ENCODE measurements around the gene EIF2A.
"Not testable (repeated sequence)": the region's sequence is repeated elsewhere in the genome, so short reads cannot be mapped to it uniquely, and the experiment has no call there.

The EIF2A gene

DNA sequence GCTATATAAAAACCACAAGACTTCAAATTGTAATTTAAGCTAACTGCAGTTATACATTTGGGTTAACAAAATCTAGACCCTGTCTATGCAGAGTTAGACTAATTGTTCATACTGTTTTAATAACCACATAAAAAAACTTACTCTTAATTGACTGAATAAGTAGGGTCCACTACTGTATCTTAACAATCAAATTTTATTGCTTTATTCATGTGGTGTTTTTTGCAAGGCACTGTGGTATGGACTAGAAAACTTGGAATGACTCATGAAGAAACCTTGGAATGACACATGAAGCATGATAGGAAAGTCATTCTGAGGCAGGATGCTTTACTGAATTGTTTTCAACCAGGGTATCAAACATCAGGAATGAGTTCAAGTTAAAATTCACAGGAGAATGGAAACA, 2.5 kb upstream of the EIF2A start:
- no peak for DNase-seq

DNA sequence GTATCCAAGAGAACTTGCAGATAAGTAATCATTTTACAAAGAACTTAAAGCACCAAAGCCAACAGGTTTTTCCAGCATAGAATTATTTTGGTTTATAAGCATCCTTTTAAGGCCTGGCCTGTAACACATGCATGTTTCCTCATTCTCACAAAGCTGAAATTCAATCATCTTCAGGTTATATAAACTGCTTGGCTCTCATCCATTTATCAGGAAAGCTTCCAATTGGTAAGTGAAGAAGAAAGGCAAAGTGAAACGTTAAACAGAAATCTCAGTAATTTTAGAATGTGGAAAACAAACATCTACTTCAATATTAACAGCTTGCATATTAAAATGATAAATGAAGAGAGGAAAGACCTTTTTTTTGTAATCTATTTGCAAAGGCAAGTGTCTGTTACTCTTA, 1.9 kb upstream of the EIF2A start:
- no peak for DNase-seq

DNA sequence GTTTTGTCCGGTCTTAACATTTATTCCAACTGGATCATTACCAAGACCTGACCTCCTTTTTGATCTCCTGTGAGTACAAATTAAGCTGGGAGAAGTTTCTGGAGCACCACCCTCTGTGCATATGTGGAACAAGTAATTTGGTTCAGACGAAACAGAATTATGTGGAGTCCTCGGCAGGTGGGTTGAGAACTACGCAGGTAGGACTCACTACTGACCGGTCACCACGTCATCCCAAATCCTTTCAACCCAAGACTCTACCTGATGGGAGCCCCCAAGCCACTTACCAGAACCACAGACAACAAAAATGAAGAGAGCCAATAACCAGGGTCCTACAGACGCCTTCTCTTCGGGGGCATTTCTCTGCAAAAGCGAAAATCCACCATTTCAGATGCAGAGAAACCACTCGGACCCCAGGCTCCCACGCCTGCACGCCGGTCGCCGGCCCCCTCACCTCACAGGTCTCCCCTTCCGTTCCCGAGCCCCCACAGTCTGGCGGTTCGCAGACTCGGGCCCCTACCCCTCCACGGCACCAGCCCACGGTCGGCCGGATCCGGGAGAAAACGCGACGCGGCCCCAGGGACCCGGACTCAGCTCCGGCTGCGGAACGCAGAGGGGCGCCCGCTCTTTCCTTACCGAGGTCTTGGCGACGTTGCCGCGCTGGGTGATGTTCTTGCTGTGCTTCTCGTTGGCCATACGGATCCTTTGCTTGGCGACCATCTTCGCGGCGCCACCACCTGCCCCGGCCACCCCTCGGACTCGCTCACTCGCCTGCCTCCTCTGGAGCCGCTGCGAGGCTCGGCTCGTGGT, 965 bp upstream of the EIF2A start:
- peak; percentile 36 for DNase-seq

DNA sequence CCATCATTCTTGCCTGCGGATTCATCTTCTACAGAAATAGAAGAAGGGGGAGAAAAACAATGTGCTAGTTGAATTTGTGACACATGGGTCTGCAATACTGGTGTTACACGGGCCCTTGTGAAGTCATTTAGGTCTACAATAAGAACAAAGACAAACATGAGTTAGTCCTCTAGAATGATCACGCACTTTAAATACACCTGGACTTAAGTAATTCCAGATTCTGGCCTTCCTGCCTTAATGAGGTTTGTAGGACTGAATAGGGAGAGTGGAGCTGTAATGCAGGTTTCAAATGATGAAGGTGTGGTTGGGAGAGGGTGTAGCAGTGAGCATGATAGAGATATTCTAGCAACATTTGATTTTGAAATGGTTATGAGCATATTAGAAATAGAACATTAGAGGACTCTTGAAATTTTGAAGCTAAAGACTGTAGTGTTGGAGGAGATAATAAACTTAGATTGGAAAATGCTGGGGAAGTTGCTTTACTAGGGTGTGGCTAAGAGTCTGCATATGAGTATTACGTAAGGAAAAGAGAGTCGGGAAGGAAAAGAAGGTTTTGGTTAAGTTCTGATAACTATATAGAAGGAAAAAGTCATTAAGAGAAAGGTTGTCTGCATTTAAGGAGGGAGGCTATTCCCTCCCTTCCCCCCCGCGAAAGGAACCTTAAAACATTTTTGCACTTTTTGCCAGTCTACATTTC, 606 bp downstream of the EIF2A start:
- DNase-seq, result no peak

DNA sequence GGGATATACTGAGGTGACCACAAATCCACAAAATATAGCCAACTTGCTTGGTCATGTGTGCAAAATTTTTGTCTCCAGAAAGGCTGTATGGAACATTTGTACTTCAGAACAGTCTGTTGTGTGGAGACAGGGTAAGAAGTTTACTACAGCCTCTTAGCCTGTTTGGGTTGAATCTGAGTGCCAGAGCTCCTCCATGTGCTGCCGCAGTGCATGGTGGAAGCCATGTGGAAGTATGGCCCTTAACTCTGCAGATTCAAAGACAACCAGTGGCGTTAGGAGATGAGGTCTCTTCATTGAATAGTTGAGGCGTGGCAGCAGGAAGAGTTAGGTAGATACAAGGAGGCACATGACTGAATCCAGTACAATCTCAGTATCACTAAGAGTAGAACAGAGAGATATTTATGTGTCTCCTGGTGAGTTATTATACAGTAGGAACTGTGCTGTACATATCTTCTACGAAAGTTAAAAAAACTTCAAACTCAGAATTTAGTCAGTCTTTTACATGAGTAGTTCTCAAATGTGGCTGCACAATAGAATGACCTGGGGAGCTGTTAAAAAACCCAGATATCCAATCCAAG, 9.4 kb downstream of the EIF2A start:
- no peak for DNase-seq

DNA sequence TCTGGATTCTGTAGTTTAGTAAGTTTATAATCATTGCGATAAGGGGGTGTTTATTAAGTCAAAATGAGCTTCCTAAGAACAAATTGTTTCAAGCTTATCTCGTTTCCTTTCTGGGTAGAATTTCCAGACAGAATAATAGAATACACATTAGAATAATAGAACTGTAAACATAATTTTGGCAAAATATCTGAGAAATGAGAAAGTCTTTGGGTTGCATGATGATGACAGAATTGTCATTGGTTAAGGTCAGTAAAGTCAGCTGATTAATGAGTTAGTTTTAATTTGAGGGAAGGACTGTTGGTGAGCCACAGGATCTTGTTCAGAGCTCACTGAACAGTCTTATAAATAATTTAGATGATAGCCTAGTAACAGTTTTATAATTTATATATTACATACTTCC, 10.2 kb downstream of the EIF2A start:
- no peak for DNase-seq

DNA sequence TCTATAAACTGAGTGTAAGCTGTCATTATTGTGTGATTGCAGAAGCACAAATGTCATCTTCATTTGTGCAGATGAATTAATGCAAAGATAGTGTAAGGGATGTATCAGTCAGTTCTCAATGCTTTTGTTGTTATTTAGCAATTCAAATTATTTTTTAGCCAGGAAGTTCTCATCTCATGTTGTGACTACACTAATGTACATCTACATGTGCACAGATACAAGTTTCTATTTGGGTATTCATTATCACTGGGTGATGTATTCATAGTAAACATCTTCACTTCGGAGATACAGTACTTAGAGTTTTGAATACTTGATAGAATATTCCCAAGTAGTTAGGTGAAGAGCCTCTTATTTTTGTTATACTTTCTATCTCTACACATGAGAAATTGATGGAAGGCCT, 11.1 kb downstream of the EIF2A start:
- no peak for DNase-seq

DNA sequence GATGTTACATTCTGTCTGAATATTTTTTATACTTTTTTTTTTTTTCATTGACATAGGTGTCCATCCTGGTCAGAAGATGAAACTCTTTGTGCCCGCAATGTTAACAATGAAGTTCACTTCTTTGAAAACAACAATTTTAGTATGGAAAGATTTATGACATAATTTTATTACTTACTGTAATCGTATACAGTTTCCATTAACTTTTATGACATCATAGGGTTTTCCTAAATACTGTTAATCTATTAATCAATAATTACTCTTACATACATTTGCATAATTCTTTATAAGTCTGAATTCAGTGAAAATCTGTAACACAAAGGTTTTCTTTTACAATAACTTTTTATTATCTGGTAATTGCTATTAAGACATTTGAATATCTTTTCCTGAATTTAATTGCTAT, 17.7 kb downstream of the EIF2A start:
- DNase-seq, result no peak

DNA sequence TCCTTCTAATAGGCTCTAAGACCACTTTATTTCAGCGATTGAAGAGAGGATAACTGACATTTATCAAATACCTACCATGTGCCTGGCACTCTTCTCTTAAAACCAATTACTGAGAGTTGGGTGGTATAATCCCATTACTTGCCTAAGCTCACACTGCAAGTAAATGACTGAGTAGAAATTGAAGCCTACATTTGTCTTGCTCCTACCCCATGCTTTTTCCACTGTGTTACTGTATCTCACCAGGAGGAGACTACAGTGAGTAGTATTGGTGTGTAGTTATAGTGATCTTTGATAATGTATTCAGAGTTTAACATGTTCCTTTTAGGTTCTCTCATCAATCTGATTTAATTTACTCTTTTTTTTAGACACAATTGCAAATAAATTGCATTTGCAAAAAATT, 20.7 kb downstream of the EIF2A start:
- DNase-seq, result no peak

DNA sequence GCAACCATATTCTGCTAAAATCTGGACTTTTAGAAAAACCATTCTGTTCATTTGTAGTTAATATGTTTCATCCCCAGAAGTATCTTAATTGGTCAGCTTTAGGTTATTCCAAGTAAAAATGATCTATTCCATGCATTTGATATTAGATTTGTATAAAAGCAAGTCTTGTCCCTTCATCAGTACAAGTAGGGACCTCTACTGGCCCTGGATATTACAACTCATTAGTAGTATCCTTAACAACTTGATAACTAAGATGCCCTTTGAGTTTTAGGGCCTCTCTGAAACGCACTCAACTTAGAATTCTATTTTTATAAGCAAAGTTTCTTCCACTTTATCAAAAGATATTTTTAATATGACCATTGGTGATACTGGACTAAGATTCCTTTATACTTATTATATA, 31.3 kb downstream of the EIF2A start:
- no peak for DNase-seq

DNA sequence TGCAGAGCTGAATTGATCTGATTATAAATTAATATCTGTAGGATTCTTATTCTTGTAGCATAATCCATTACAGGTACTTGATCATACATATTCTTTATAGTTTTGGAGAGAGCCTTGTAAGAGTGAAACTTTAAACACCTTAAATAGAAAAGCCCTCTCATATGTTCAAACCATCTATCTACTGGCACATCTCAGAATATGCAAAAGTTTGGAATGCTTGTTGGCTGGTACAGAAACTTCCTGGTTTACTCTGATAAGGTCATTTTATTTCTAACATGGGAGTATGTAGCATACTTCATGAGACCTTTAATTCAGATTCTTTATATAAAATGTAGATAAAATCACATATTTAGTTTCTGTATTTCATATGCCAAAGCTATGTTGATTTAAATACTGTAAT, 34.6 kb downstream of the EIF2A start:
- no peak for DNase-seq

DNA sequence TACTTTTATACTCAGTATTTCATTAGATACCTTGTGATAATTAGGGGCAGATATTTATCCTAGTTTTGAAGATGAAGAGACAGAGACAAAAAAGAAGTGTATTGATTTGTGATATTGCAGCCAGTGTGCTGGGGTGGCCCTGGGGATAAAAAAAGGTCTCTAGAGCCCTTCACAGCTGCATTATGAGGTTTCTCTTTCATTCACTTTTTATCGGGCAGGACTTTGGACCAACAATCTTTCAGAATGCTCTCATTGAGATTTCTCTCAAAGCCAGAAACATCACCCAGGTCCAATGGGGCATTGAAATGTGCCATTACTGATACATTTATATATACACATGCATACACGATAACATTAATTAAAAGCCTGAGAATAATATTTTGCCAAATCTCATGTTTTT, 36.0 kb downstream of the EIF2A start:
- DNase-seq, result no peak

DNA sequence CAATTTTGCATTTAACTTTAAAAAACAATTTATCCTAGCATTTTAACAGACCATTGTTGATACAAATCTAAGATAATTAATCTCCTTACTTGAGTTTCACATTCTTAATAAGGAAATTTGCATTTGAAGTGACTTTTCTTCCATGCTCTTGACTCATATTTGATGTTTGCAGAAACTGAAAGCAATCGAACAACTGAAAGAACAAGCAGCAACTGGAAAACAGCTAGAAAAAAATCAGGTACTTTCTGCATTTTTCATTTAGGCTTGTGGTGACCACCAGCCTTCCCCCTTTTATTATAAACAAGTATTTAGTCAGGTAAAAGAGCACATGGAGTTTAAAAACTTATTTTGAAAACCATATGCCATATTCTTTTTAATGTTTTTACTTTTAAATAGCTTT, 36.4 kb downstream of the EIF2A start:
- no peak for DNase-seq

DNA sequence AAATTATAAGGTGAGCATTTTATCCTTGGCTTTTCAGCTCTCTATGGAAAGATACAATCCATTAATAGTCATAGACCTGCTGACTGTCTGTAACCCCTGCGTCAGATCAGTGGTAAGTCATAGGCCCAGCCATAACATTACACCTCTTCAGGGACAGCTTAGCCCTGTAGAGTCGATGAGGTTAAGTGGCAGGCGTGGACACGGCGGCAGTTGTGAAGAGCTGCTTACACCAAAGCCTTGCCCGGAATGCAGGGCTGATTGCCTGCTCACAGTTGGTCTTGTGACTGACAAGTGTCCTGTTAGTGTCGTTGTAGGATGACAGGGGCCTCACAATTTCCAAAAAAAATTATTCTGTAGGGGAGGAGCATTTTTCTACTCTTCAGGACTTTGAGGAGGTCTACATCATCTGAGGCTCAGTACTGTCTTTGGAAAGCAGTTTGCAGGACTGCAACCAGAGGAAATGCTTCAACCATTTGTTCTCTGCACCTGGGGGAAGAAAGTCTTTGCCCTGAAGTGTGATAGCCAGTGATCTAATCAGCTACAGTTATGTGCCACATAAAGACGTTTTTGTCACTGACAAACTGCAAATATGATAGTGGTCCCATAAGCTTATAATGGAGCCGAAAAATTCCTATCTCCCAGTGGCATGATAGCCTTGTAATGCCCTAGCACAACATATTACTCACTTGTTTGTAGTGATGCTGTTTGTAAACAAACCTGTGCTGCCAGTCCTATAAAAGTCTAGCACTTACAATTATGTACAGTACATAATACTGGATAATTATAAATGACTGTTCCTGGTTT, 41.6 kb downstream of the EIF2A start:
- DNase-seq, result no peak

DNA sequence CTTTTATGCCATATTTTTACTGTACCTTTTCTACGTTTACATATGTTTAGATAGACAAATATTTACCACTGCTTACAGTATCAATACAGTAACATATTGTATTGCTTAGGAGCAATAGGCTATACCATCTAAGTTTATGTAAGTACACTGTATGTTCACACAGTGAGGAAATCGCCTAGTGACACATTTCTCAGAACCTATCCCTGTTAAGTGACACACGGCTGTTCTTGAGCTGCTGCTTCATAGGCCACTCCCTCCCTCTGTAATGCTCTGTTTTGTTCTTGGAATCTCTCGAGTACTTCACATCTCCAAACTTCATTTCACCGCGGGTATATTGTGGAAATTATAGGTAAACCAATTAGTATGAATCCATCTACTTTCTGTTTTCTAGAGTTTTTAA, 43.2 kb downstream of the EIF2A start:
- DNase-seq, result no peak

DNA sequence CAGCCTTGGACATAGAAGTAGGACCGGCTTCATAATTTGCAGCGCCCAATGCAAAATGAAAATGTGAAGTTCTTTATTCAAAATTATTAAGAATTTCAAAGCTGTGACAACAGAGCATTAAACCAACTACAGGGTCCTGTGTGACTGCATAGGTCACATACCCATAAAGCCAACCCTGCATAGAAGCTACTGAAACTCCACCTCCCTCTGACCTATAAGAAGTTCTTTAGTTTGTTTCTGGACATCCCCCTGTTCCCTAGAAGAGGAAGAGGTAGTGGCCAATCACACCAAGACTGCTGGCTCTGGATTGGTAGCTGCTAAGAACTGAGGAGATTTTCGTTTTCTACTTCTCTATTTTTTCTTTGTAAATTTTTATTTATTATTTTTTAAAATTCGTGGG, 47.6 kb downstream of the EIF2A start:
- DNase-seq, result no peak

DNA sequence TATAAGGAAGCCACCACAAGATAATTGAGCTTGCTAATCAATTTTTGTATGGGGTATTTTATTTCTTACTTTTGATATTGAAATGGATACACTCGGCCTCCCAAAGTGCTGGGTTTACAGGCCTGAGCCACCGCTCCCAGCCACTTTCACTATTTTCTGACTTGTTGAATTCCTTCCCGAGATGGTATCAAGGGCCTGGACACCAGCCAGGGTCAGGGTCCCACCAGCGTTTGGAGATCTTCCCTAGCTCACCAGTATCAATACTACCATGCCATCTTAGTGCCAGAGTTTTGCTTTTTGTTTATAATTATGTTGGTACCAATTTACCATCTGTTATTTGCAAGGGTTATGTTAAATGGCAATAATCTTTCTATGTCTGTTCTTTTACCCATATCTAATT, 51.1 kb downstream of the EIF2A start:
- no peak for DNase-seq

DNA sequence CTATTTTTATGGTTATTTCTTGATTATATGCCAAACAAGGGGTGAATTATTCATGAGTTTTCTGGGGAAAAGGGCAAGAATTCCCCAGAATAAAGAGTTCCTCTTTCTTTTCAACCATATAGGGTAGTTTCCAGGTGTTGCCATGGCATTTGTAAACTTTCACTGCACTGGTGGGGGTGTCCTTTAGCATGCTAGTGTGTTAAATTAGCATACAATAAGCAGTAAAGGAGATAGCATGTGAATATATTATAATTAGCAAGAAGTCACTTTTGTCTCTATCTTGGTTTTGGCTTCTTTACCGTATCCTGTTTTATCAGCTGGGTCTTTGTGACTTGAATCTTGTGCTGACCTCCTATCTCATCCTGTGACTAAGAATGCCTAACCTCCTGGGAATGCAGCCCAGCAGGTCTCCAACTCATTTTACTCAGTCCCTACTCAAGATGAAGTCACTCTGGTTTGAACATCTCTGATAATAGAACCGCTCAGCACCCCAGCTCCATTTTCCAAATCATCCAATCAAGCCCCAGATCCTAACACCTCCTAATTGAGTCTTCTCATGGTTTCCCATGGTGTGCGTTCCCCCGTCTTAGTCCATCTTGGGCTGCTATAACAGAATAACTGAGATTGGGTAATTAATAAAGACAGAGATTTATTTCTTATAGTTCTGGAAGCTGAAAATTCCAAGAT, 53.2 kb downstream of the EIF2A start:
- DNase-seq, result no peak

DNA sequence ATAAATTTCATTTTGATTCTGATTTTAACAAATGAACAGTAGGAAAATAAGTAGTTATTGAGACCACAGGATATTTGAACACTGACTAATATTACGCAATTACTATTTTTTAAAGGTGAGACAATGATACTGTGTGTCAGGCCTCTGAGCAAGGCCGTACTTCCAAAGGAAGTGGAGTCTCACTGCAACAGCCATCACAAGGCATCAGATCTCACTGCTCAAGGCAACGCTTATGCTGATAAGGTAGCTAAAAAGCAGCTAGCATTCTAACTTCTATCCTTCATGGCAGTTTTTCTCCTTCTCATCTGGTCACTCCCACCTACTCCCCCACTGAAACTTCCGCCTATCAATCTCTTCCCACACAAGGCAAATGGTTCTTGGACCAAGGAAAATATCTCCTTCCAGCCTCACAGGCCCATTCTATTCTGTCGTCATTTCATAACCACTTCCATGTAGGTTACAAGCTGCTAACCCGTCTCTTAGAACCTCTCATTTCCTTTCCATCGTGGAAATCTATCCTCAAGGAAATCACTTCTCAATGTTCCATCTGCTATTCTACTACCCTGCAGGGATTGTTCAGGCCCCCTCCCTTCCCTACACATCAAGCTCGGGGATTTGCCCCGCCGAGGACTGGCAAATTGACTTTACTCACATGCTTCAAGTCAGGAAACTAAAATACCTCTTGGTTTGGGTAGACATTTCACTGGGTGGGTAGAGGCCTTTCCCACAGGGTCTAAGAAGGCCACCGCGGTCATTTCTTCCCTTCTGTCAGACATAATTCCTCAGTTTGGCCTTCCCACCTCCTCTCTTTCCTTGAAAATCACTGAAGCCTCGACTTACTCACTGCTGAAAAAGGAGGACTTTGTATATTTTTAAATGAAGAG, 54.3 kb downstream of the EIF2A start:
- not testable (repeated sequence) for DNase-seq

DNA sequence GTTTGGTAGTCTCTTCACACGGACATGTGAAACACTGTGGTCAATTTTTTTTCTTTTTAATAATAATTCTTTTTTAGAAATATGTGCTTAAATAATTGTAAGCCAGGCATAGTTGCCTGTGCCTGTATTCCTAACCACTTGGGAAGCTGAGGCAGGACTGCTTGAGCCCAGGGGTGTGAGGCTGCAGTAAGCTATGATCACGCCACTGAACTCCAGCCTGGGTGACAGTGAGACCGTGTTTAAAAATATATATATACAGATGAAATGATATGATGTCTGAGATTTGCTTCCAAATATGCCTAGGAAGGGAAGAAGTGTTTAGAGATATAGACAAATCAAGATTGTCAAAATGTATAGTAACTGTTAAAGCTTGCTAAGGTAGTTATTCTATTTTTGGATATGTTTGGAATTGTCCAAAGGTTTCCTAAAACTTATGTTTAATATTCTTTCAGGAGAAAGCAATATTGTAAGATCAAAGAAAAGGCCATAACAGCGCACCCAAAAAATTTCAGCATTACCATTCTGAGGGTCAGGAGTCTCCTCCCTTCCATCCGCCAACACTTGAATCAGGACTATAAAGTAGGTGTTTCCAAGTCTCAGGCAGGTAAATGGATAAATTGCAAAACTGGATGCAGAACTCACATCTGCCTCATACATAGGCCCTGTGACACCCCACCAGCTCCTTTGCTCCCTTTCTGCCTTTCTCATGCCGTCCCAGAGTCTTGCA, 56.0 kb downstream of the EIF2A start:
- no peak for DNase-seq
